Activated naive CD8-positive, alpha-beta T cell treated with anti-CD3 and anti-CD28 coated beads for 36 hours (primary cell): Measurements from ENCODE around the gene ARHGDIA. TPM values are rescaled to one million over a fixed set of nuclear protein-coding genes. Genes with fewer than 3 reads are reported as not detected.
"Not testable (repeated sequence)": the region's sequence is repeated elsewhere in the genome, so short reads cannot be mapped to it uniquely, and the experiment has no call there.

Experiments used
- DNase-seq: peaks from one replicate; pipeline ENCODE4 v3.0.0; 2021
- H3K27ac Mint-ChIP-seq: one replicate; pipeline ENCODE4 v1.8.0; 2022; ENCODE audit warnings: mild to moderate bottlenecking, moderate library complexity, mixed read lengths
- H3K27me3 Mint-ChIP-seq: one replicate; pipeline ENCODE4 v1.8.0; 2022; ENCODE audit warnings: mild to moderate bottlenecking, mixed read lengths
- H3K36me3 Mint-ChIP-seq: one replicate; pipeline ENCODE4 v1.8.0; 2021; ENCODE audit warnings: mild to moderate bottlenecking, mixed read lengths
- H3K4me1 Mint-ChIP-seq: one replicate; pipeline ENCODE4 v1.8.0; 2021; ENCODE audit warnings: mixed read lengths
- H3K4me3 Mint-ChIP-seq: one replicate; pipeline ENCODE4 v1.8.0; 2022; ENCODE audit warnings: mild to moderate bottlenecking, moderate library complexity, mixed read lengths
- H3K9me3 Mint-ChIP-seq: one replicate; pipeline ENCODE4 v1.8.0; 2022; ENCODE audit warnings: mixed read lengths
- total RNA-seq, 2 experiments: library from RNA; stranded (reverse); gene quantifications; one replicate each; pipeline ENCODE4 v1.2.3, GENCODE V29; 2021

The ARHGDIA gene
- total RNA-seq = 100 to 1,000 TPM; 556 to 594 TPM

GRCh38 chr17:81870981-81871386 is at the start of gene ARHGDIA:
Gene ARHGDIA (minus strand): TSS chr17:81871337. CDS start chr17:81869930, 1,407 bp downstream.
- Mint-ChIP-seq H3K36me3 (peaks cover 24% of the 10 kb centered on the region), H3K9me3 (no peaks in the 10 kb centered on the region), H3K27me3 (no peaks in the 10 kb centered on the region), H3K4me3 (peak within 1 kb of the TSS; percentile 93), H3K4me1 (peaks cover 37% of the 10 kb centered on the region), H3K27ac (peak within 1 kb of the TSS; percentile 95)
- no peak for DNase-seq

GRCh38 chr17:81918832-81919545 is 47.9 kb upstream of the ARHGDIA start:
- no peaks in the 10 kb centered on the region for H3K27me3 Mint-ChIP-seq
- H3K36me3 Mint-ChIP-seq = peaks cover 10% of the 10 kb centered on the region
- no peak for DNase-seq
- H3K4me1 Mint-ChIP-seq = peaks cover 18% of the 10 kb centered on the region
- H3K9me3 Mint-ChIP-seq = no peaks in the 10 kb centered on the region
- no peak overlapping the region for H3K4me3 Mint-ChIP-seq
- H3K27ac Mint-ChIP-seq = peak overlapping the region; percentile 42

GRCh38 chr17:81918333-81918669 is 47.2 kb upstream of the ARHGDIA start:
- not testable (repeated sequence) for DNase-seq, H3K9me3 Mint-ChIP-seq, H3K27me3 Mint-ChIP-seq
- Mint-ChIP-seq H3K4me3 (peak overlapping the region; percentile 88), H3K36me3 (peaks cover 12% of the 10 kb centered on the region), H3K27ac (peak overlapping the region; percentile 45), H3K4me1 (peaks cover 18% of the 10 kb centered on the region)

- DNase-seq = peak; percentile 82
- Mint-ChIP-seq H3K9me3 (no peaks in the 10 kb centered on the region), H3K4me1 (peaks cover 18% of the 10 kb centered on the region), H3K4me3 (peak within 1 kb of the TSS; percentile 88), H3K27ac (peak within 1 kb of the TSS; percentile 75), H3K27me3 (no peaks in the 10 kb centered on the region), H3K36me3 (peaks cover 15% of the 10 kb centered on the region)
Measured at GRCh38 chr17:81917565-81918332, 46.6 kb upstream of the ARHGDIA start, which contains the start of gene SIRT7. Gene SIRT7 (minus strand): TSS chr17:81918176. CDS start chr17:81918131, 45 bp downstream.

GRCh38 chr17:81916234-81917001 is 45.3 kb upstream of the ARHGDIA start:
- H3K4me1 Mint-ChIP-seq = peaks cover 18% of the 10 kb centered on the region
- peaks cover 13% of the 10 kb centered on the region for H3K36me3 Mint-ChIP-seq
- H3K4me3 Mint-ChIP-seq = peak overlapping the region; percentile 82
- H3K9me3 Mint-ChIP-seq = no peaks in the 10 kb centered on the region
- H3K27me3 Mint-ChIP-seq = no peaks in the 10 kb centered on the region
- H3K27ac Mint-ChIP-seq = no peak overlapping the region
- DNase-seq = no peak

GRCh38 chr17:81915331-81915730 is 44.2 kb upstream of the ARHGDIA start:
- no peak for DNase-seq
- Mint-ChIP-seq H3K36me3 (peaks cover 8% of the 10 kb centered on the region), H3K4me1 (peaks cover 21% of the 10 kb centered on the region), H3K27ac (no peak overlapping the region), H3K9me3 (no peaks in the 10 kb centered on the region), H3K4me3 (no peak overlapping the region), H3K27me3 (no peaks in the 10 kb centered on the region)

- H3K27me3 Mint-ChIP-seq = no peaks in the 10 kb centered on the region
- no peaks in the 10 kb centered on the region for H3K9me3 Mint-ChIP-seq
- no peak overlapping the region for H3K27ac Mint-ChIP-seq
- peaks cover 21% of the 10 kb centered on the region for H3K4me1 Mint-ChIP-seq
- peaks cover 8% of the 10 kb centered on the region for H3K36me3 Mint-ChIP-seq
- no peak for DNase-seq
- no peak overlapping the region for H3K4me3 Mint-ChIP-seq
Measured at GRCh38 chr17:81914103-81914850, 43.1 kb upstream of the ARHGDIA start.

- Mint-ChIP-seq H3K4me1 (peaks cover 16% of the 10 kb centered on the region), H3K36me3 (peaks cover 8% of the 10 kb centered on the region), H3K9me3 (no peaks in the 10 kb centered on the region), H3K27ac (no peak overlapping the region), H3K4me3 (no peak overlapping the region), H3K27me3 (no peaks in the 10 kb centered on the region)
- DNase-seq = no peak
Measured at GRCh38 chr17:81913394-81914102, 42.4 kb upstream of the ARHGDIA start.

- no peak for DNase-seq
- Mint-ChIP-seq H3K27ac (no peak overlapping the region), H3K9me3 (no peaks in the 10 kb centered on the region), H3K4me1 (peaks cover 14% of the 10 kb centered on the region), H3K27me3 (no peaks in the 10 kb centered on the region), H3K4me3 (no peak overlapping the region), H3K36me3 (peaks cover 8% of the 10 kb centered on the region)
Measured at GRCh38 chr17:81912441-81913309, 41.5 kb upstream of the ARHGDIA start.

GRCh38 chr17:81911969-81912368 is 40.8 kb upstream of the ARHGDIA start:
- no peak for DNase-seq
- H3K4me3 Mint-ChIP-seq = peak overlapping the region; percentile 57
- no peaks in the 10 kb centered on the region for H3K27me3 Mint-ChIP-seq
- peaks cover 8% of the 10 kb centered on the region for H3K36me3 Mint-ChIP-seq
- H3K27ac Mint-ChIP-seq = peak overlapping the region; percentile 42
- peaks cover 12% of the 10 kb centered on the region for H3K4me1 Mint-ChIP-seq
- no peaks in the 10 kb centered on the region for H3K9me3 Mint-ChIP-seq

GRCh38 chr17:81911277-81911961 is 40.3 kb upstream of the ARHGDIA start, which contains the start of gene PCYT2:
Gene PCYT2 (minus strand): TSS chr17:81911399. CDS start chr17:81911355, 44 bp downstream.
- H3K9me3 Mint-ChIP-seq = no peaks in the 10 kb centered on the region
- peak; percentile 94 for DNase-seq
- no peaks in the 10 kb centered on the region for H3K27me3 Mint-ChIP-seq
- H3K4me1 Mint-ChIP-seq = peaks cover 8% of the 10 kb centered on the region
- H3K36me3 Mint-ChIP-seq = peaks cover 5% of the 10 kb centered on the region
- peak within 1 kb of the TSS; percentile 83 for H3K4me3 Mint-ChIP-seq
- peak within 1 kb of the TSS; percentile 42 for H3K27ac Mint-ChIP-seq

GRCh38 chr17:81910840-81911276 is 39.7 kb upstream of the ARHGDIA start:
- Mint-ChIP-seq H3K27ac (no peak overlapping the region), H3K27me3 (no peaks in the 10 kb centered on the region), H3K9me3 (no peaks in the 10 kb centered on the region), H3K36me3 (peaks cover 5% of the 10 kb centered on the region), H3K4me1 (peaks cover 5% of the 10 kb centered on the region), H3K4me3 (peak overlapping the region; percentile 83)
- DNase-seq = no peak
